Stimulated activated CD4-positive, alpha-beta T cell treated with anti-CD3 and anti-CD28 coated beads, Interleukin-1b, Interleukin-23, amount 100 ng/mL, for 48 hours (primary cell): ENCODE results near the gene DHRS3.

Experiments used
- DNase-seq: peaks from one replicate; pipeline ENCODE4 v3.0.0-alpha.2; 2020

The DHRS3 gene

GRCh38 chr1:12596007-12596821, 21.8 kb downstream of the DHRS3 start:
- DNase-seq = no peak

GRCh38 chr1:12595757-12596006, 22.3 kb downstream of the DHRS3 start:
- no peak for DNase-seq

DNA sequence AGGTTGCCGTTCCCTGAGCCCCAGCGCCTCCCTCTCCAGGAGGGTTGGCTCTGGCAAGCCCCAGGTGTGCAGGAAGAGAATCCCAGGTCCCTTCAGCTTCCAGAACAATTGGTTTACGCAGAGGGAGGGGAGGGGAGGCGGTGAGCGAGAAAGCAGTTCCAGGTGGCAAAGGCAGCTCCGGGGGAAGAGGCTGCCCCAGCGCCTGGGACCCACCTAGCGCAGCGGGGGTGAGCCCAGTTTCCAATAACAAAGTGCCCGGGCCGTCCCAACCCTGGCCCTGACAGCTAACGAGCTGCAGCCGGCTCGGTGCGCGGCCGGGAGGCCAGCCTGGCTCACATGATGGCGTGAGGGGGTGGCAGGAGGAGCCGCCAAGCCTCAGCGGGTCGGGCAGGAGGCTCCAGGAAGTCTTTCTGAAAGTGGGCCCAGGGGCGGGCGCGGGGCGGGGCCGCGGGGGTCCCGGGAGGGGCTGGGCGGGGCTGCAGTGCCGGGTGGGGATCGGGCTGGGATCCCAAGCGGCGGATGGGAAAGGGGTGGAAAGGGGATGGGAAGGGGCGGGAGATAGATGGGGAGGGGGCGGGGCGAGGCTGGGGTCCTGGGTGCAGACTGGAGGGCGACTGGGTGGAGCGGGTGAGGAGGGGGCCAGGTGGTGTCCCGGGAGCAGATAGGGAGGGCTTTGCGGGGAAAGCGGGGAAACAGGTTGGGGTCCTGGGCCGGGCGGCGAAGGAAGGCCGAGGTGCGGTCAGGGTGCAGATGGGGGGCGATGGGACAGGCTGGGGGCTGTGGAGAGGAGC, 22.8 kb downstream of the DHRS3 start:
- no peak for DNase-seq

- no peak for DNase-seq
These were observed 23.5 kb downstream of the DHRS3 start for GRCh38 chr1:12594490-12594889.

- DNase-seq = no peak
These were observed 24.4 kb downstream of the DHRS3 start for GRCh38 chr1:12593621-12594066.

DNA sequence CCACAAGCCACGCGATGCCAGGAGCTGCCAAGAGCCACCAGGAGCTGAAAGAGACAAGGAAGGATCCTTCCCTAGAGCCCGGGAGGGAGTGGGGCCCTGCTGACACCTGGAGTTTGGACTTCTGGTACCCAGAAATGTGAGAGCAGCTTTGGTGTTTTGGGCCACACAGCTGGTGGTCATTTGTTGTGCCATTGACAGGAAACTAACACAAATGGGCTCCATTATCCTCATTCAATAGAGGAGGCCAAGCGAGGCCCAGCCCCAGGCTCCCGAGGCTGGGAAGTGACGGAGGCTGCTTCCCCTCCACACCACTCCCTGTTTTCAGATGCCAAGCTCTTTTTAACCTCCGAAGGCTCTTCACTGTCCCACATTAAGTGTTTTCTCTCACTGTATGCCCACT, 25.5 kb downstream of the DHRS3 start:
- no peak for DNase-seq

- no peak for DNase-seq
These were observed 26.6 kb downstream of the DHRS3 start for GRCh38 chr1:12591267-12591938.

- no peak for DNase-seq
These were observed 29.3 kb downstream of the DHRS3 start for GRCh38 chr1:12588695-12589094.

DNA sequence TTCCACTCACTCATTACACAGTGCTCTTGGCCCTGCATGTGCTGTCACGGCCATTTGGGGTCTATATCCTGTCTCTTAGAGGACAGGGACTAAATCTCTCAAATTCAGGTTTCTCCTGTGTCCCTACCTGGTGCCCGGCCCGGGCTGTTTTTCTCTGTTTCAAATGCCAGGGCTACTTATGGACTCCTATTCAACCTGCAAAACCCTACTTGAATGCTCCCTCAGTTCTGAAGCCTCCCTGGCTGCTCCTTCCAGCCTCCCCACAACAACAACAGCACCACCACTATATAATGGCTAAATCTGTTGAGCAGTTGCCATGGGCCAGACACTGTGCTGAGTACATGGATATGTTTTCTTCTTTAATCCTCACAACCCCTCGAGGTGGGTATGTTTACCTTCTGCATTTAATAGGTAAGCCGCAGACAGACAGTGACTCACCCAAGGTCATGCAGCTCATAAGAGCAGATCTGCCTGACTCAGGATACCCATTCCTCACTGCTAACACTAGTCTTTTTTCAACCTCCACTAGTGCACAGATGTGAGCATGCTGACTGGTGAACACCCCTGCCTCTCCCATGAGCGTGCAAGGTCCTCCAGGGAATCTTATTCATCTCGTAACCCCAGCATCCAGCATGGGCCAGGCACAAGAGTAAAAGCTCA, 29.9 kb downstream of the DHRS3 start:
- no peak for DNase-seq

DNA sequence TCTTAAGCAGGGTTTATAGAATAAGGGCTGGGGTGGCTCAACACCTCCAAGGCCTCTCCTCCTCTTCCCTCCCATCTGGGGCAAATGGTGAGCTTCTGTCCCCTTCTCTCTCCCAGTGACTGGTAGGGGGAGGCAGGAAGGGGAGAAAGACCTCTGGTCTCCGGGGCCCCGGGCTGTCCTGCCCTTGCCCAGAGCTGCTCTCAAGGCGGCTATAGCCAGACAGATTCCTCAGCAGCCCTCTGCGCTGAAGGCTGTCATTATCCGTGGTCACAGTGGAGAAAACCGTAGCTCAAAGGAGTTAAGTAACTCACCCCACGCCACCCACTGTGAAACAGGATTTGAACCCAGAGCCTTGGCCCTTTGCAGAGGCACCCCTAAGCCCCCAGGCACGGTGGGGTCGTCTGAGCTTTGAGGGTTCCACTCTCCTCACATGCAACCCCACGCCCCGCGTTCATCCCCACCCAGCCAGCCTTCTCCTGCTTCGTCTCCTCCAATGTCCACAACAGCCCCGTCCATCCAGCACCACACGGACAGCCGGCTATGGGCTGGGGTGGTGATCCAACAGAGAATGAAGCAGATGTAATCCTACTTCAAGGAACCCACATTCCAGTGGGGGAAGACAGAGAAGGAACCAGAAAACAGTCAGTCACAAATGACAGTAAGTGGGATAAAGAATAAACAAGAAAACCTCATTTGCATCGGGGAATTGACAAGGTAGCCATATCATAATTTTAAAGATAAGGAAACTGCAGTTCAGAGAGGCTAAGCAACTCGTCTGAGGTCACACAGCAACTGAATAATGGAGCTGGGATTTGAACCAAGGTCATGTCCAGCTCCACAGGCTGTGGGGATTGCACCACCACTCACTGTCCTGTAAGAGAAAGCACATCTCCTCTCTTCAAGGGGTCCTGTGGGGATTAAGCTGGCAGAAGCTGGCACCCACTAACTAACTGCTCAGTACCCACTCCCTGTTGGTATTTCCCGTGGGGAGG, 31.8 kb downstream of the DHRS3 start:
- no peak for DNase-seq

GRCh38 chr1:12585536-12585935, 32.5 kb downstream of the DHRS3 start:
- no peak for DNase-seq

GRCh38 chr1:12584900-12585525, 33.0 kb downstream of the DHRS3 start:
- no peak for DNase-seq

DNA sequence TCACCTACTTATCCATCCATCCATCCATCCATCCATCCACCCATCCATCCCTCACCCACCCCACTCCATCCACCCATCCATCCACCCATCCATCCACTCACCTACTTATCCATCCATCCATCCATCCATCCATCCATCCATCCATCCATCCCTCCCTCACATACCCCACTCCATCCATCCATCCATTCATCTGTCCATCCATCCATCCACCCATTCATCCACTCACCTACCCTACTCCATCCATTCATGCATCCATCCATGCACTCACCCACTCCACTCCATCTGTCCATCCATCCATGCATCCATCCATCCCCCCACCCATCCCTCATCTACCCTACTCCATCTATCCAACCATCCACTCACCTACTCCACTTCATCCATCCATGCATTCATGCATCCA, 34.5 kb downstream of the DHRS3 start:
- DNase-seq = no peak

GRCh38 chr1:12582649-12583048, 35.4 kb downstream of the DHRS3 start:
- no peak for DNase-seq

- no peak for DNase-seq
These were observed 36.8 kb downstream of the DHRS3 start for GRCh38 chr1:12581179-12581578.

- DNase-seq = no peak
These were observed 37.7 kb downstream of the DHRS3 start for GRCh38 chr1:12580054-12580887.

DNA sequence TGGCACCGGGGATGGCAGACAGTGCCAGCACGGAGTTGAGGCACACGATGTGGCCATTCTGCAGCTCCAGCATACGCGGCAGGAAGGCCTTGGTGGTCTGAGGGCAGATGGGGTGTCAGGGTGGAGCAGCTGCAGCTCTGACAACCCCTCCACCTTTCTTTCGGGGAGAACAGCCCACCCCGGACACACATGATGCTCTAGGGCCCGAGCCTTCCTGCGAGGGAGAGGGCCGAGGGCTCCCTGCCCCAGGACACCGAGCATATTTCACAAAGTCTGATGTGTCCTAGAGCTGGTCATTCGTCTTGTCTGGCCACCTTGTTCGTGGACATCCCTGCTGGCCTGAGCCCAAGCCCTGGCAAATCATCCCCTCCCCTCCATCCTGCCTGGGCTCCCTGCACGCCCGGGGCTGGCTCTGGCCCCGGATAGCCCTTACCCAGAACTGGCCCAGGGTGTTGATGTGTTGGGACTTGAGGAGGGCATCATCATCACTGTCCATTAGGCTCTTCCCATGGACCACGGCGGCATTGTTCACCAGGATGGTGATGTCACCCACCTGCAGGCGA, 39.1 kb downstream of the DHRS3 start:
- no peak for DNase-seq

DNA sequence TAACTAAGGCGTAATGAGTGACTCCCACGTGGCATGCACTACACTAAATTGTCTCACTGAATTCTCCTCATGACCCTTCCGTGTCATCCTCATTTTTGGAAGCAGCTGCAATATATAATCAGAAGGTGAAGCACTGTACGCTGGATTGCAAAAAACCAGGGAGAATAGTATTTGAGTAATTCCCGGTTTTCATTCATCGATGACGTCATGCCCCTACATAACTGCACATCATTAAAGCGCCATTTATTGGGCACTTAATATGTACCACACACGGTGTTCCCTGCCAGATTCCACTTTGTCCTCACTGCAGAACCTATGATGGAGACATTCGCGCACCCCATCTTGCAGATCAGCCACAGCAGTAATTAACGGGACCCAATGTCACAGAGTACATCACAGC, 41.0 kb downstream of the DHRS3 start:
- DNase-seq = no peak

DNA sequence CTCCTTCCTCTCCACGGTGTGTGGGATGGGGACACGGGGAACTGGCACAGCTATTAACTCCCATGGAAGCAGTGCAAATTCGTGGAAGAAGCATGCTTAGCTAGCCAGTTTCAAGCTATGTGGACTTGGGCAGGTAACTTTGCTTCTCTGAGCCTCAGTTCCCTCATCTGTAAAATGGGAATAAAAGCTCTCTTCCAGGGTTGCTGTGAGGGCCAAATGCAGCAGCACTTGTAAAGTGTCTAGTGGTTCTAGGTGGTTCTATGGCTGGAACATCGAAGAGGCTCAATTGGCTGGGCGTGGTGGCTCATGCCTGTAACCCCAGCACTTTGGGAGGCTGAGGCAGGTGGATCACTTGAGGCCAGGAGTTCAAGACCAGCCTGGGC, 43.3 kb downstream of the DHRS3 start:
- no peak for DNase-seq
